H9 (cell line): ENCODE measurements around the gene BCL7C. TPM values are rescaled to one million over a fixed set of nuclear protein-coding genes. Genes with fewer than 3 reads are reported as not detected.

Experiments used
- DNase-seq: peaks from one replicate; pipeline ENCODE4 v3.0.0-alpha.2; 2017
- H2AFZ ChIP-seq: one replicate; pipeline ENCODE4 v1.6.1; 2013; ENCODE audit warnings: mild to moderate bottlenecking, low read length, control low read depth, moderate library complexity
- H2AK5ac ChIP-seq: 2 replicates; pipeline ENCODE4 v1.6.1; 2013; ENCODE audit warnings: low read length, control low read depth, mixed read lengths; ENCODE audit not compliant: insufficient read length
- H2BK120ac ChIP-seq: one replicate; pipeline ENCODE4 v1.6.1; 2013; ENCODE audit warnings: low read depth, mild to moderate bottlenecking, low read length, control low read depth, inconsistent platforms; ENCODE audit not compliant: poor library complexity, severe bottlenecking
- H2BK12ac ChIP-seq: 2 replicates; pipeline ENCODE4 v1.6.1; 2013; ENCODE audit warnings: low read length, control low read depth, mixed read lengths, low read depth; ENCODE audit not compliant: insufficient read length
- H2BK15ac ChIP-seq: 2 replicates; pipeline ENCODE4 v1.6.1; 2013; ENCODE audit warnings: low read depth, low read length, control low read depth
- H2BK20ac ChIP-seq: one replicate; pipeline ENCODE4 v1.6.1; 2013; ENCODE audit warnings: low read depth, mild to moderate bottlenecking, low read length, control low read depth, inconsistent platforms; ENCODE audit not compliant: poor library complexity, severe bottlenecking
- H2BK5ac ChIP-seq: 2 replicates; pipeline ENCODE4 v1.6.1; 2013; ENCODE audit warnings: low read length, control low read depth, mixed read lengths; ENCODE audit not compliant: insufficient read length
- H3K14ac ChIP-seq: 2 replicates; pipeline ENCODE4 v1.6.1; 2013; ENCODE audit warnings: low read length, control low read depth; ENCODE audit not compliant: insufficient read depth
- H3K18ac ChIP-seq: 2 replicates; pipeline ENCODE4 v1.6.1; 2013; ENCODE audit warnings: low read depth, mild to moderate bottlenecking, mixed read lengths, low read length, control low read depth; ENCODE audit not compliant: insufficient read length
- H3K23ac ChIP-seq: 2 replicates; pipeline ENCODE4 v1.6.1; 2013; ENCODE audit warnings: low read length, control low read depth, mixed read lengths, low read depth; ENCODE audit not compliant: insufficient read length
- H3K23me2 ChIP-seq: 2 replicates; pipeline ENCODE4 v1.6.1; 2013; ENCODE audit warnings: low read depth, mild to moderate bottlenecking, mixed read lengths, low read length, control low read depth; ENCODE audit not compliant: insufficient read length, poor library complexity, severe bottlenecking
- H3K27ac ChIP-seq: 2 replicates; pipeline ENCODE4 v1.5.1; 2013; ENCODE audit warnings: low read length, control low read depth, mixed read lengths, low read depth; ENCODE audit not compliant: insufficient read length
- H3K27me3 ChIP-seq: 2 replicates; pipeline ENCODE4 v1.6.1; 2013; ENCODE audit warnings: low read length, control low read depth, inconsistent platforms; ENCODE audit not compliant: insufficient read depth
- H3K4ac ChIP-seq: 2 replicates; pipeline ENCODE4 v1.6.1; 2013; ENCODE audit warnings: low read depth, mild to moderate bottlenecking, control low read depth, inconsistent platforms, low read length, moderate library complexity
- H3K4me1 ChIP-seq: 2 replicates; pipeline ENCODE4 v1.6.1; 2013; ENCODE audit warnings: low read length, control low read depth, inconsistent platforms; ENCODE audit not compliant: insufficient read depth
- H3K4me2 ChIP-seq: 2 replicates; pipeline ENCODE4 v1.6.1; 2013; ENCODE audit warnings: low read length, control low read depth, mixed read lengths; ENCODE audit not compliant: insufficient read length, insufficient read depth
- H3K56ac ChIP-seq: 2 replicates; pipeline ENCODE4 v1.6.1; 2013; ENCODE audit warnings: low read depth, mild to moderate bottlenecking, mixed read lengths, low read length, control low read depth; ENCODE audit not compliant: insufficient read length
- H3K79me1 ChIP-seq: 2 replicates; pipeline ENCODE4 v1.6.1; 2013; ENCODE audit warnings: low read depth, mild to moderate bottlenecking, moderate library complexity, low read length, control low read depth, inconsistent platforms; ENCODE audit not compliant: insufficient read depth, poor library complexity, severe bottlenecking
- H3K79me2 ChIP-seq: 2 replicates; pipeline ENCODE4 v1.6.1; 2013; ENCODE audit warnings: low read length, control low read depth, inconsistent platforms; ENCODE audit not compliant: insufficient read depth
- H3K9ac ChIP-seq: 2 replicates; pipeline ENCODE4 v1.6.1; 2013; ENCODE audit warnings: low read length, control low read depth, mixed read lengths; ENCODE audit not compliant: insufficient read length; ENCODE audit errors: extremely low read depth
- H3K9me3 ChIP-seq: one replicate; pipeline ENCODE4 v1.6.1; 2013; ENCODE audit warnings: low read depth, low read length, inconsistent platforms; ENCODE audit not compliant: control insufficient read depth
- H3T11ph ChIP-seq: one replicate; pipeline ENCODE4 v1.6.1; 2013; ENCODE audit warnings: mild to moderate bottlenecking, low read length, control low read depth, inconsistent platforms
- H4K20me1 ChIP-seq: one replicate; pipeline ENCODE4 v1.6.1; 2013; ENCODE audit not compliant: control insufficient read depth, insufficient read length, insufficient read depth
- H4K5ac ChIP-seq: 2 replicates; pipeline ENCODE4 v1.6.1; 2013; ENCODE audit warnings: low read depth, mild to moderate bottlenecking, mixed read lengths, low read length, control low read depth; ENCODE audit not compliant: insufficient read length
- H4K8ac ChIP-seq: replicated peaks from 2 replicates; pipeline ENCODE4 v1.6.1; 2013; ENCODE audit warnings: low read length, control low read depth, mixed read lengths, low read depth; ENCODE audit not compliant: insufficient read length
- H4K91ac ChIP-seq: 2 replicates; pipeline ENCODE4 v1.6.1; 2013; ENCODE audit warnings: low read depth, mild to moderate bottlenecking, moderate library complexity, mixed read lengths, low read length, control low read depth; ENCODE audit not compliant: insufficient read length
- H3K27ac Mint-ChIP-seq, 3 experiments: 2 replicates in 2 of 3; 3 replicates in 1 of 3; pipeline ENCODE4 v1.8.0; 2020 to 2021; ENCODE audit warnings: mixed read lengths in 3 of 3, mild to moderate bottlenecking in 1 of 3, moderate library complexity in 1 of 3
- H3K27me3 Mint-ChIP-seq: 2 replicates; pipeline ENCODE4 v1.8.0; 2021; ENCODE audit warnings: low read depth, mild to moderate bottlenecking, moderate library complexity, mixed read lengths
- H3K36me3 Mint-ChIP-seq, 3 experiments: 2 replicates in 2 of 3; 3 replicates in 1 of 3; pipeline ENCODE4 v1.8.0; 2020 to 2021; ENCODE audit warnings: low read depth in 3 of 3, mixed read lengths in 3 of 3; ENCODE audit not compliant: insufficient read depth in 1 of 3
- H3K4me1 Mint-ChIP-seq, 2 experiments: 2 replicates each; pipeline ENCODE4 v1.8.0; 2020; ENCODE audit warnings: mixed read lengths in 2 of 2
- H3K4me3 Mint-ChIP-seq, 2 experiments: 2 replicates in 1 of 2; 3 replicates in 1 of 2; pipeline ENCODE4 v1.8.0; 2020 to 2021; ENCODE audit warnings: mild to moderate bottlenecking in 2 of 2, mixed read lengths in 2 of 2, moderate library complexity in 1 of 2
- H3K9me3 Mint-ChIP-seq, 2 experiments: 2 replicates in 1 of 2; 3 replicates in 1 of 2; pipeline ENCODE4 v1.8.0; 2020; ENCODE audit warnings: mild to moderate bottlenecking in 2 of 2, mixed read lengths in 2 of 2, moderate library complexity in 1 of 2
- WGBS: extraction: QIAGEN DNeasy Blood & Tissue Kit; methylation state at CpG from one replicate; pipeline ENCODE4 v1.1.7; 2013; ENCODE audit warnings: missing lambda C conversion rate, low lambda C conversion rate, mixed read lengths; ENCODE audit not compliant: insufficient read length; ENCODE audit errors: extremely low coverage; 5-methylcytosine and 5-hydroxymethylcytosine counted together
- total RNA-seq: library from RNA; stranded (reverse); gene quantifications from 2 replicates; pipeline ENCODE4 v1.2.1, GENCODE V29; 2021
- TF ChIP-seq, protein P1 (sequence below): fragments of 200-600 bp; sonication (generic); conservative IDR thresholded peaks from 3 replicates; pipeline ENCODE4 v1.8.0; 2021; ENCODE audit warnings: antibody characterized with exemption, mild to moderate bottlenecking

BCL7C gene
- total RNA-seq, 1 experiment from 2014 or later = 18.3 TPM

GRCh38 chr16:30841332-30841731 is 52.5 kb downstream of the BCL7C start:
- H2AFZ ChIP-seq = no peak overlapping the region
- H3K23ac ChIP-seq = no peak overlapping the region
- Mint-ChIP-seq H3K4me1 (peaks cover 6% of the 10 kb centered on the region in 2 experiments), H3K9me3 (peaks cover 17% of the 10 kb centered on the region in 2 experiments), H3K27ac (no peak overlapping the region; a peak in 1 of 7 replicates), H3K27me3 (peaks cover 28% of the 10 kb centered on the region), H3K36me3 (peaks cover 0 to 4% (median 0%) of the 10 kb centered on the region in 3 experiments; a peak in 2 of 7 replicates), H3K4me3 (no peak overlapping the region; a peak in 1 of 5 replicates)
- no peak overlapping the region for H2BK120ac ChIP-seq
- TF ChIP-seq, protein P1, sequence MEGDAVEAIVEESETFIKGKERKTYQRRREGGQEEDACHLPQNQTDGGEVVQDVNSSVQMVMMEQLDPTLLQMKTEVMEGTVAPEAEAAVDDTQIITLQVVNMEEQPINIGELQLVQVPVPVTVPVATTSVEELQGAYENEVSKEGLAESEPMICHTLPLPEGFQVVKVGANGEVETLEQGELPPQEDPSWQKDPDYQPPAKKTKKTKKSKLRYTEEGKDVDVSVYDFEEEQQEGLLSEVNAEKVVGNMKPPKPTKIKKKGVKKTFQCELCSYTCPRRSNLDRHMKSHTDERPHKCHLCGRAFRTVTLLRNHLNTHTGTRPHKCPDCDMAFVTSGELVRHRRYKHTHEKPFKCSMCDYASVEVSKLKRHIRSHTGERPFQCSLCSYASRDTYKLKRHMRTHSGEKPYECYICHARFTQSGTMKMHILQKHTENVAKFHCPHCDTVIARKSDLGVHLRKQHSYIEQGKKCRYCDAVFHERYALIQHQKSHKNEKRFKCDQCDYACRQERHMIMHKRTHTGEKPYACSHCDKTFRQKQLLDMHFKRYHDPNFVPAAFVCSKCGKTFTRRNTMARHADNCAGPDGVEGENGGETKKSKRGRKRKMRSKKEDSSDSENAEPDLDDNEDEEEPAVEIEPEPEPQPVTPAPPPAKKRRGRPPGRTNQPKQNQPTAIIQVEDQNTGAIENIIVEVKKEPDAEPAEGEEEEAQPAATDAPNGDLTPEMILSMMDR = no peak
- no peak overlapping the region for H2BK5ac ChIP-seq
- no peak overlapping the region for H4K91ac ChIP-seq
- H3K14ac ChIP-seq = no peak overlapping the region
- H3K56ac ChIP-seq = no peak overlapping the region
- no peaks in the 10 kb centered on the region for H3K79me1 ChIP-seq
- no peaks in the 10 kb centered on the region; the same call in 1 of the 2 replicates for H3K27me3 ChIP-seq
- no peak for DNase-seq
- H3K9ac ChIP-seq = no peak overlapping the region
- H3K27ac ChIP-seq = no peak overlapping the region
- no CpG with 5 or more reads among the region's 9 CpGs for WGBS
- H3K9me3 ChIP-seq = no peaks in the 10 kb centered on the region
- H2BK20ac ChIP-seq = no peak overlapping the region
- no peak overlapping the region for H2AK5ac ChIP-seq
- no peaks in the 10 kb centered on the region for H3K79me2 ChIP-seq
- H3K4me1 ChIP-seq = no peaks in the 10 kb centered on the region
- H4K5ac ChIP-seq = no peak overlapping the region
- no peak overlapping the region for H3K4ac ChIP-seq
- no peak overlapping the region for H4K8ac ChIP-seq
- H3K4me2 ChIP-seq = no peak overlapping the region
- H3K23me2 ChIP-seq = no peaks in the 10 kb centered on the region
- H4K20me1 ChIP-seq = no peaks in the 10 kb centered on the region
- no peak overlapping the region for H3T11ph ChIP-seq
- H2BK12ac ChIP-seq = no peak overlapping the region
- no peak overlapping the region for H3K18ac ChIP-seq
- no peak overlapping the region for H2BK15ac ChIP-seq
